Transverse colon (tissue), 4 donors: ENCODE measurements around the gene RPL28.
"Not testable (repeated sequence)": the region's sequence is repeated elsewhere in the genome, so short reads cannot be mapped to it uniquely, and the experiment has no call there.

Experiments
- CTCF ChIP-seq, 5 experiments: fragments of 200-600 bp in 3 of 5; fragments of 450-650 bp in 2 of 5; sonication (generic) in 3 of 5; IDR thresholded peaks; 1 replicate in 2 of 5; 2 replicates in 3 of 5; pipeline ENCODE4 v1.5.1; 2016 to 2017; ENCODE audit warnings: antibody characterized with exemption in 5 of 5, inconsistent platforms in 3 of 5, mild to moderate bottlenecking in 2 of 5, moderate library complexity in 1 of 5
- POLR2AphosphoS5 ChIP-seq, 3 donors: sonication (generic); formaldehyde crosslinking; IDR thresholded peaks; one replicate each; pipeline ENCODE4 v1.6.1; 2016; ENCODE audit warnings: antibody characterized with exemption in 3 of 3

GRCh38 chr19:55448175-55448490 lies 62.4 kb downstream of the RPL28 start:
- TF ChIP-seq CTCF, POLR2AphosphoS5 (IDR thresholded peaks at IDR 0.05): not testable (repeated sequence)
